ENCODE results near the gene ERGIC3. TPM values are rescaled to one million over a fixed set of nuclear protein-coding genes. Genes with fewer than 3 reads are reported as not detected.

Gene ERGIC3
- total RNA-seq, result 113 TPM

DNA sequence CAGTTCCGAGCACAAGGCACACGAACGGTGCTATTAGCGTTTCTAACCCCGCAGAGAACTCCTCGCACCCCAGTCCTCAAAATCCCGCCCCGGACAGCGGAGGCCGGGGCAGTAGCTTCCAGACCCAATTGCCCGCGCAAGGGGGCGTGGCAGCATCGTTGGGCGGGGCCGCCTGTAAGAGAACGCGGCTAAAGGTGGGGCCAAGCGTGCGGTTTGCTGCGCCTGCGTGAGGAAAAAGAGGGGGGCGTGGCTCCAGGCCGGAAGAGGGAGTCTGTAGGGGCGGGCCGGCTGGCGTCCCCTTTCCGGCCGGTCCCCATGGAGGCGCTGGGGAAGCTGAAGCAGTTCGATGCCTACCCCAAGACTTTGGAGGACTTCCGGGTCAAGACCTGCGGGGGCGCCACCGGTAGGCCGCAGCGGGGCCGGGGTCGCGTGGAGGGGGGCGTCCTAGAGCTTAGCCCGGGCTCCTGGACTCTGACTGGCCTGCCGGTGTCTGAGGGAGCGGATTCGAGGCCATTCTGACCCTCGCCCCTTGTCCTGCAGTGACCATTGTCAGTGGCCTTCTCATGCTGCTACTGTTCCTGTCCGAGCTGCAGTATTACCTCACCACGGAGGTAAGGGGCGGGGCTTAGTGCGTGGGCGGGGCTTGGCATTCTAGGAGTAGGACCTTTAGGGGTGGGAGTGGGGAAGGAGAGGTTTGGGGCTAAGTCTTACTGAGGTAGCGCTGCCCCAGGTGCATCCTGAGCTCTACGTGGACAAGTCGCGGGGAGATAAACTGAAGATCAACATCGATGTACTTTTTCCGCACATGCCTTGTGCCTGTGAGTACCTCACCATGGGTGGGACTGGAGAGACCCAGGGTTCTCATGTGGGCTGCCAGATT is at the start of gene ERGIC3:
Gene ERGIC3, plus strand, starts transcription at position 296 of the 880 bp plus-strand sequence. Its CDS starts 20 bp downstream, at position 316.
- peaks cover 8% of the 10 kb centered on the region for H3K4me1 ChIP-seq
- TF ChIP-seq POLR2A (IDR thresholded peaks at IDR 0.05) (peak in 1 of 2 donors; percentile 27), POLR2AphosphoS5 (IDR thresholded peaks at IDR 0.05; ENCODE audit: insufficient read depth in 1 of 2, low read depth in 1 of 2) (peak; percentile 81 to 87), CTCF (IDR thresholded peaks at IDR 0.05) (no peak)
- no peaks in the 10 kb centered on the region for H3K27me3 ChIP-seq
- peak within 1 kb of the TSS; percentile 73 for H3K27ac ChIP-seq
- peak within 1 kb of the TSS; percentile 68 to 86 for H3K4me3 ChIP-seq
- intact Hi-C loops (cut with DNase I), result no loop called here
- peaks cover 0 to 14% of the 10 kb centered on the region in 2 donors for H3K36me3 ChIP-seq
- H3K9me3 ChIP-seq, result no peaks in the 10 kb centered on the region
- DNase-seq (ENCODE audit: extremely low spot score in 2 of 2), result peak in 1 of 2 donors; percentile 90

DNA sequence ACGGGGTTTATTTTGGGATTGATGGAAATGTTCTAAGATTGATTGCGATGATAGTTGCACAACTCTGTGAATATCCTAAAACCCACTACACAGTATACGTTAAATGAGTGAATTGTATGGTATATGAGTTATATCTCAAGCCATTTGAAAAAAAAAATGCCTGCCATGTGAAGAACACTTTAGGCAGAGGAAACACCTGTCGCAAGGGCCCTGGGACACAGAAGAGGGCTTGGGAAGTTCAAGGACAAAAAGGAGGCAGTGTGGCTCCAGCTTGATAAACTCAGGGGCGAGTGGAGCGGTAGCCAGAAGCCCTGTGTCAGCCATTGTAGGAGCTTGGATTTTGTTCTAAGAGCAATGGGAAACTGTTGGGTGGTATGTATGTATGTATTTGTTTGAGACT is 49.5 kb upstream of the ERGIC3 start:
- TF ChIP-seq POLR2A (IDR thresholded peaks at IDR 0.05), result no peak
- no peak for TF ChIP-seq CTCF (IDR thresholded peaks at IDR 0.05)
- no peak for TF ChIP-seq POLR2AphosphoS5 (IDR thresholded peaks at IDR 0.05; ENCODE audit: insufficient read depth in 1 of 2, low read depth in 1 of 2)
- H3K9me3 ChIP-seq, result no peaks in the 10 kb centered on the region
- no peak overlapping the region for H3K4me3 ChIP-seq
- H3K27me3 ChIP-seq, result no peaks in the 10 kb centered on the region
- H3K4me1 ChIP-seq, result no peaks in the 10 kb centered on the region
- H3K27ac ChIP-seq, result no peak overlapping the region
- H3K36me3 ChIP-seq, result peaks cover 0 to 81% of the 10 kb centered on the region in 2 donors
- DNase-seq (ENCODE audit: extremely low spot score in 2 of 2), result no peak
- intact Hi-C loops (cut with DNase I), result no loop called here

DNA sequence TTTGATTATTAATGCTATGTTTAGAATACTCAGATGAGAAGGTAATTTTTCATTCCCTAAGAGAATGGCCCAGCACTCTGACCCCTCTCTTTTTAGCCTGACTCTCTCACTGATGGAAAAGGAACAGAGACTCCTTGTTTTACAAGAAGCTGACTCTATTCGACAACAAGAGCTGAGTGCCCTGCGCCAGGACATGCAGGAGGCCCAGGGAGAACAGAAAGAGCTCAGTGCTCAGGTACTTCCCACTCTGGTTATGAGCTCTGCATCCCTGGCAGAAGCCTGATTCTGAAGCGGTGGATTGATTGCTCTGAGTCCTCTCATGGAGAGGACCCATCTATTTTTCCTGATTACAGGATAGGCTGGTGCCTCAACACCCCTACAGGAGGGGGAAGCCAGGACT is 45.4 kb upstream of the ERGIC3 start:
- H3K27me3 ChIP-seq, result no peaks in the 10 kb centered on the region
- H3K9me3 ChIP-seq, result no peaks in the 10 kb centered on the region
- intact Hi-C loops (cut with DNase I), result no loop called here
- peaks cover 0 to 90% of the 10 kb centered on the region in 2 donors for H3K36me3 ChIP-seq
- H3K4me1 ChIP-seq, result no peaks in the 10 kb centered on the region
- DNase-seq (ENCODE audit: extremely low spot score in 2 of 2), result no peak
- TF ChIP-seq POLR2A (IDR thresholded peaks at IDR 0.05) (no peak), POLR2AphosphoS5 (IDR thresholded peaks at IDR 0.05; ENCODE audit: insufficient read depth in 1 of 2, low read depth in 1 of 2) (no peak), CTCF (IDR thresholded peaks at IDR 0.05) (no peak)
- no peak overlapping the region for H3K27ac ChIP-seq
- no peak overlapping the region for H3K4me3 ChIP-seq

DNA sequence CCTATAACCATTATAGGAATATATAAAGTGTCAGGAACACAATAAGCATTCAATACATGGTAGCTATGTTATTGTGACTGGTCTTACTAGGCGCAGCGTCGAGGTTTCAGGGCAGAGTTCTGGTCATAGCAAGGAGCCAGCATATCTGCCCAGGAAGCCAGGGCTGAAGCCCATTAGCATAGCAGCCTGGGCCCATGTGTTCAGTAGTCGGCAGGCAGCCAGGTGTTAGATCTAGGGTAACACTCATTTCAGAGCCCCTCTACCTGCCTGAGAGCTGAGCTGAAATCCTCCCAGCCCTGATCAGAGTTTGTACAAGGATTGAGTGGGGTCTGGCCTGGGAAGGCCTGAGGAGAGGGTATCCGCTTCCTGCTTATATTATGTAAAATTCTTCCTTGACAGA is 44.6 kb upstream of the ERGIC3 start:
- no peak overlapping the region for H3K4me3 ChIP-seq
- TF ChIP-seq CTCF (IDR thresholded peaks at IDR 0.05) (no peak), POLR2A (IDR thresholded peaks at IDR 0.05) (no peak), POLR2AphosphoS5 (IDR thresholded peaks at IDR 0.05; ENCODE audit: insufficient read depth in 1 of 2, low read depth in 1 of 2) (no peak)
- DNase-seq (ENCODE audit: extremely low spot score in 2 of 2), result no peak
- H3K9me3 ChIP-seq, result no peaks in the 10 kb centered on the region
- no peaks in the 10 kb centered on the region for H3K27me3 ChIP-seq
- no peak overlapping the region for H3K27ac ChIP-seq
- peaks cover 0 to 91% of the 10 kb centered on the region in 2 donors for H3K36me3 ChIP-seq
- no peaks in the 10 kb centered on the region for H3K4me1 ChIP-seq
- intact Hi-C loops (cut with DNase I), result no loop called here

- Histone ChIP-seq H3K27ac (no peak overlapping the region), H3K4me1 (no peaks in the 10 kb centered on the region), H3K36me3 (peaks cover 0 to 91% of the 10 kb centered on the region in 2 donors), H3K4me3 (no peak overlapping the region), H3K9me3 (no peaks in the 10 kb centered on the region), H3K27me3 (no peaks in the 10 kb centered on the region)
- intact Hi-C loops (cut with DNase I), result no loop called here
- TF ChIP-seq CTCF (IDR thresholded peaks at IDR 0.05), result no peak
- peak in 1 of 2 donors; percentile 31 for TF ChIP-seq POLR2AphosphoS5 (IDR thresholded peaks at IDR 0.05; ENCODE audit: insufficient read depth in 1 of 2, low read depth in 1 of 2)
- TF ChIP-seq POLR2A (IDR thresholded peaks at IDR 0.05), result no peak
- DNase-seq (ENCODE audit: extremely low spot score in 2 of 2), result no peak
Measured at GRCh38 chr20:35497780-35498189, 44.1 kb upstream of the ERGIC3 start.

Data from vagina (tissue), 2 donors.